Large intestine (tissue), 3 donors: ENCODE measurements around the gene WDR19. TPM values are rescaled to one million over a fixed set of nuclear protein-coding genes. Genes with fewer than 3 reads are reported as not detected.
A peak's percentile ranks its signal among the peaks of the same experiment; 100 is the strongest.
"Not testable (repeated sequence)": the region's sequence is repeated elsewhere in the genome, so short reads cannot be mapped to it uniquely, and the experiment has no call there.

Experiments used
- DNase-seq, 2 donors: peaks; one replicate each; pipeline versions ENCODE4 v3.0.0 to v3.0.0-alpha.2; 2013
- H3K27ac ChIP-seq: one replicate; pipeline ENCODE4 v1.5.1; 2013; ENCODE audit warnings: low read length
- H3K27me3 ChIP-seq: 2 replicates; pipeline ENCODE4 v1.6.1; 2013; ENCODE audit warnings: low read length; ENCODE audit not compliant: control insufficient read depth, insufficient read depth
- H3K36me3 ChIP-seq: 2 replicates; pipeline ENCODE4 v1.6.1; 2013; ENCODE audit warnings: low read length; ENCODE audit not compliant: control insufficient read depth, insufficient read depth
- H3K4me1 ChIP-seq: one replicate; pipeline ENCODE4 v1.6.1; 2013; ENCODE audit warnings: low read length; ENCODE audit not compliant: control insufficient read depth, insufficient read depth
- H3K4me3 ChIP-seq: one replicate; pipeline ENCODE4 v1.5.1; 2013; ENCODE audit warnings: low read length
- H3K9me3 ChIP-seq: one replicate; pipeline ENCODE4 v1.6.1; 2013; ENCODE audit warnings: mild to moderate bottlenecking, low read depth, low read length, moderate library complexity; ENCODE audit not compliant: control insufficient read depth
- WGBS: methylation state at CpG from one replicate; pipeline ENCODE4 v1.1.5; 2013; ENCODE audit warnings: low lambda C conversion rate; ENCODE audit not compliant: insufficient coverage; 5-methylcytosine and 5-hydroxymethylcytosine counted together
- polyA plus RNA-seq: library from polyadenylated mRNA; unstranded; fragments of 120-200 nt; gene quantifications from one replicate; pipeline ENCODE4 v1.2.1, GENCODE V29; 2013

Gene WDR19
- polyA plus RNA-seq, 1 donor: 26.2 TPM

DNA sequence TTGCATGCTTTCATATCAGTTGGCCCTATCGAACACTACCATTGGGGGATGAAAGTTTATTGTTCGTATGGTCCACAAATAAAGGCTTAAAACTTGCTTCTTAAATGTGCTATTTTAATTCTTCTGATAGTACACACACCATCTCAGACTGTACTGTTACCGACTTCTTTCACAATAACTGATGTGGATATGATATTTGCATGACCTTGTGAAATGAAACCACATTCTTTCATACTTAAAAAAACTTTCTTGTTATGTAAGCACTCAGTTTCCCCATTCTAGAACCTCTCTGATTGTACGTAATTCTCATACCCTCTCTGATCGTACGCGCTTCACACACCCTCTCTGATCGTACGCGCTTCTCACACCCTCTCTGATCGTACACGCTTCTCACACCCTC, 12.0 kb upstream of the WDR19 start:
- 97% methylated on average over 10 of the region's 12 CpGs for WGBS
- Histone ChIP-seq H3K27ac (no peak overlapping the region), H3K4me3 (no peak overlapping the region), H3K4me1 (no peaks in the 10 kb centered on the region), H3K27me3 (no peaks in the 10 kb centered on the region), H3K9me3 (no peaks in the 10 kb centered on the region), H3K36me3 (no peaks in the 10 kb centered on the region)
- no peak for DNase-seq

- Histone ChIP-seq H3K27me3 (no peaks in the 10 kb centered on the region), H3K27ac (no peak overlapping the region), H3K36me3 (no peaks in the 10 kb centered on the region), H3K4me3 (no peak overlapping the region), H3K4me1 (no peaks in the 10 kb centered on the region), H3K9me3 (no peaks in the 10 kb centered on the region)
- no peak for DNase-seq
Measured at GRCh38 chr4:39178706-39179105, 3.6 kb upstream of the WDR19 start.

DNA sequence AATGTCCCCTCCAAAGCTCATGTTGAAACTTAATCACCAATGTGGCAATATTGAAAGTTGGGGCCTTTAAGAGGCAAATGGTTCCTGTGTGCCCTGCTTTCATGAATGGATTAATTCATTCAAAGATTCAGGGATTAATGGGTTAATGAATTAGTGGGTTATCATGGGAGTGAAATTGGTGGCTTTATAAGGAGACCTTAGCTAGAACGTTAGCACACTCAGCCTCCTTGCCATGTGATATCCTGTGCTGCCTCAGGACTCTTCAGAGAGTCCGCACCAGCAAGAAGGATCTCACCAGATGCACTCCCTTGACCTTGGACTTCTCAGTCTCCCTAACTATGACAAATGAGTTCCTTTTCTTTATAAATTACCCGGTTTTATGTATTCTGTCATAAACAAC, 2.6 kb upstream of the WDR19 start:
- Histone ChIP-seq H3K27ac (no peak overlapping the region), H3K27me3 (no peaks in the 10 kb centered on the region), H3K9me3 (no peaks in the 10 kb centered on the region), H3K36me3 (no peaks in the 10 kb centered on the region), H3K4me1 (no peaks in the 10 kb centered on the region), H3K4me3 (no peak overlapping the region)
- WGBS: 67% methylated on average over 1 of the region's 3 CpGs
- DNase-seq: no peak

GRCh38 chr4:39180629-39181028, 1.7 kb upstream of the WDR19 start:
- WGBS: 100% methylated on average over 3 of the region's 17 CpGs

GRCh38 chr4:39181520-39181904, 817 bp upstream of the WDR19 start:
- H3K27me3 ChIP-seq: no peaks in the 10 kb centered on the region
- H3K27ac ChIP-seq: peak overlapping the region; percentile 52
- H3K4me1 ChIP-seq: no peaks in the 10 kb centered on the region
- 78% methylated on average over 4 of the region's 9 CpGs for WGBS
- no peak for DNase-seq
- H3K4me3 ChIP-seq: peak overlapping the region; percentile 46
- H3K9me3 ChIP-seq: no peaks in the 10 kb centered on the region
- no peaks in the 10 kb centered on the region for H3K36me3 ChIP-seq

More at GRCh38 chr4:39180629-39181028, 1.7 kb upstream of the WDR19 start:
- not testable (repeated sequence) for H3K4me1 ChIP-seq, H3K9me3 ChIP-seq, H3K27ac ChIP-seq, H3K36me3 ChIP-seq, H3K4me3 ChIP-seq, H3K27me3 ChIP-seq, DNase-seq

GRCh38 chr4:39201963-39202362, 19.6 kb downstream of the WDR19 start:
- no peak overlapping the region for H3K4me3 ChIP-seq
- H3K27me3 ChIP-seq: no peaks in the 10 kb centered on the region
- no peaks in the 10 kb centered on the region for H3K4me1 ChIP-seq
- DNase-seq: no peak
- H3K9me3 ChIP-seq: no peaks in the 10 kb centered on the region
- H3K27ac ChIP-seq: no peak overlapping the region
- H3K36me3 ChIP-seq: peaks cover 8% of the 10 kb centered on the region
- WGBS: 95% methylated on average over 2 of the region's 3 CpGs

GRCh38 chr4:39204543-39204942, 22.2 kb downstream of the WDR19 start:
- H3K36me3 ChIP-seq: peaks cover 10% of the 10 kb centered on the region
- no peak overlapping the region for H3K4me3 ChIP-seq
- no peaks in the 10 kb centered on the region for H3K4me1 ChIP-seq
- no peak overlapping the region for H3K27ac ChIP-seq
- H3K27me3 ChIP-seq: no peaks in the 10 kb centered on the region
- DNase-seq: no peak
- no peaks in the 10 kb centered on the region for H3K9me3 ChIP-seq

DNA sequence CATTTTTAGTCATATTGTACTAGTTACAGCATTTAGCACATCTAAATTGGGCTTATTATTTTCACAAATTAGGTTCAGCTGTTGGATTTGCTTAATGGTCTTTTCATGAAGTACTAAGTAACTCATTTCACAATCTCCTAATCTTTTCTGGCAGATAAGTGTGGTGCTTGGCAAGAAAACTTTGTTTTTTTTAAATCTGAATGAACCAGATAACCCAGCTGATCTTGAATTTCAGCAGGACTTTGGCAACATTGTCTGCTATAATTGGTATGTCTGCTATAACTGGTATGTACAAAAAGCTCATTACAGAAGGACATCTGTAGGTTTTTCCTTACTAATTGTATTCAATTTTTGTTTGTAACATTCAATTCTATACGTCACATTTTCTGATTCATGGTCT, 22.7 kb downstream of the WDR19 start:
- WGBS: 83% methylated on average over 1 of the region's 1 CpG
- no peak overlapping the region for H3K27ac ChIP-seq
- no peak for DNase-seq
- H3K36me3 ChIP-seq: peaks cover 10% of the 10 kb centered on the region
- no peaks in the 10 kb centered on the region for H3K27me3 ChIP-seq
- no peaks in the 10 kb centered on the region for H3K4me1 ChIP-seq
- no peaks in the 10 kb centered on the region for H3K9me3 ChIP-seq
- H3K4me3 ChIP-seq: no peak overlapping the region

DNA sequence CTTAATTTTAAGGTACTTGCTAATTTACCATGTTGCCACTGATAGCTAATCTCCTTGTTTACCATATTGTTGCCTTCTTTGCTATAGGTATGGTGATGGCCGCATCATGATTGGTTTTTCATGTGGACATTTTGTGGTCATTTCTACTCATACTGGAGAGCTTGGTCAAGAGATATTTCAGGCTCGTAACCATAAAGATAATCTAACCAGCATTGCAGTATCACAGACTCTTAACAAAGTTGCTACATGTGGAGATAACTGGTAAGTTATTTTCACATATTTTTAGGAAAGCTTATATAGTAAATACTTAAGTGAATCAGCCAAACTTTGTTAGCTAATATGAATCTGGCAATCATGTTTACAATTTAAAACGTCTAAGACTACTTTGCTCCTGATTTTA, 23.1 kb downstream of the WDR19 start:
- WGBS: 100% methylated on average over 1 of the region's 3 CpGs
- Histone ChIP-seq H3K9me3 (no peaks in the 10 kb centered on the region), H3K4me3 (no peak overlapping the region), H3K27me3 (no peaks in the 10 kb centered on the region), H3K36me3 (peaks cover 10% of the 10 kb centered on the region), H3K4me1 (no peaks in the 10 kb centered on the region), H3K27ac (no peak overlapping the region)
- DNase-seq: no peak

GRCh38 chr4:39227906-39228305, 45.6 kb downstream of the WDR19 start:
- no peak for DNase-seq
- Histone ChIP-seq H3K4me1 (no peaks in the 10 kb centered on the region), H3K36me3 (peaks cover 6% of the 10 kb centered on the region), H3K27ac (no peak overlapping the region), H3K4me3 (no peak overlapping the region), H3K27me3 (no peaks in the 10 kb centered on the region), H3K9me3 (no peaks in the 10 kb centered on the region)
- no CpG with 5 or more reads among the region's 2 CpGs for WGBS

DNA sequence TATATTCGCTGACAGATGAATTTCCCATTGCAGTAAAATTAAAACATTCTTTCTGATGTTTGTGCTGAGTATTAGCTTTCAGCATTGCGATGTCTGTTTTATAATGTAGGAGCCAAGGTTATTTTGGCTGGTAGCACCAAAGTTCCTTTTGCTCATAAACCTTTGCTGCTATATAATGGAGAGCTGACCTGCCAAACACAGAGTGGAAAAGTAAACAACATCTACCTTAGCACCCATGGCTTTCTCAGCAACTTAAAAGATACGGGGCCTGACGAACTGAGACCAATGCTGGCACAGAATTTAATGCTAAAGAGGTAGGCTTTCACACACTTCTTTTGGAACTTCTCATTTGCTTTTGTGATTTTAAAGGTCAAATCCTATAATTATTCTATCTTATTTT, 46.0 kb downstream of the WDR19 start:
- Histone ChIP-seq H3K9me3 (no peaks in the 10 kb centered on the region), H3K27ac (no peak overlapping the region), H3K27me3 (no peaks in the 10 kb centered on the region), H3K36me3 (peaks cover 6% of the 10 kb centered on the region), H3K4me3 (no peak overlapping the region), H3K4me1 (peaks cover 3% of the 10 kb centered on the region)
- WGBS: 77% methylated on average over 2 of the region's 4 CpGs
- DNase-seq: no peak
